Inflammatory macrophage treated with lipopolysaccharide for 4 hours (primary cell): ENCODE measurements around the gene MAFB.
A peak's percentile ranks its signal among the peaks of the same experiment; 100 is the strongest.
"Not testable (repeated sequence)": the region's sequence is repeated elsewhere in the genome, so short reads cannot be mapped to it uniquely, and the experiment has no call there.

ENCODE experiments used
- DNase-seq: peaks from one replicate; pipeline ENCODE4 v3.0.0-alpha.2; 2020

MAFB gene

GRCh38 chr20:40689100-40689942 is at the start of gene MAFB:
Gene MAFB, minus strand, starts transcription at chr20:40689236. Its CDS starts 386 bp downstream, at chr20:40688850.
- peak; percentile 97 for DNase-seq

GRCh38 chr20:40736468-40736867 is 47.4 kb upstream of the MAFB start:
- DNase-seq, result not testable (repeated sequence)

- DNase-seq, result no peak
These were observed 40.0 kb upstream of the MAFB start for GRCh38 chr20:40728996-40729395.

GRCh38 chr20:40728470-40728869 is 39.4 kb upstream of the MAFB start:
- no peak for DNase-seq

- DNase-seq, result no peak
These were observed 38.9 kb upstream of the MAFB start for GRCh38 chr20:40727960-40728359.

GRCh38 chr20:40726776-40727175 is 37.7 kb upstream of the MAFB start:
- DNase-seq, result no peak

GRCh38 chr20:40724566-40724965 is 35.5 kb upstream of the MAFB start:
- DNase-seq, result no peak

- no peak for DNase-seq
These were observed 31.8 kb upstream of the MAFB start for GRCh38 chr20:40720826-40721225.

- DNase-seq, result no peak
These were observed 31.1 kb upstream of the MAFB start for GRCh38 chr20:40720099-40720498.

GRCh38 chr20:40718982-40719729 is 30.1 kb upstream of the MAFB start:
- DNase-seq, result peak; percentile 89

- DNase-seq, result no peak
These were observed 29.4 kb upstream of the MAFB start for GRCh38 chr20:40718214-40718977.

GRCh38 chr20:40717343-40717865 is 28.4 kb upstream of the MAFB start:
- no peak for DNase-seq

GRCh38 chr20:40715491-40715890 is 26.5 kb upstream of the MAFB start:
- no peak for DNase-seq

- no peak for DNase-seq
These were observed 25.9 kb upstream of the MAFB start for GRCh38 chr20:40714916-40715315.

GRCh38 chr20:40714109-40714508 is 25.1 kb upstream of the MAFB start:
- DNase-seq, result no peak

GRCh38 chr20:40713508-40713907 is 24.5 kb upstream of the MAFB start:
- DNase-seq, result no peak

- no peak for DNase-seq
These were observed 22.0 kb upstream of the MAFB start for GRCh38 chr20:40711079-40711478.

- no peak for DNase-seq
These were observed 21.6 kb upstream of the MAFB start for GRCh38 chr20:40710603-40711002.

- DNase-seq, result no peak
These were observed 18.0 kb upstream of the MAFB start for GRCh38 chr20:40706977-40707582.

- DNase-seq, result no peak
These were observed 16.4 kb upstream of the MAFB start for GRCh38 chr20:40705413-40705812.

GRCh38 chr20:40704828-40705227 is 15.8 kb upstream of the MAFB start:
- no peak for DNase-seq

- no peak for DNase-seq
These were observed 15.0 kb upstream of the MAFB start for GRCh38 chr20:40703975-40704530.
